Measurements from ENCODE around the gene FOXP1. TPM values are rescaled to one million over a fixed set of nuclear protein-coding genes. Genes with fewer than 3 reads are reported as not detected.

FOXP1 gene
- total and polyA plus RNA-seq, 2 donors (not counting 1 experiment from before 2014, with no cell fraction given): 70.3 to 101 TPM

- H3K9me3 ChIP-seq (ENCODE audit: control insufficient read depth, insufficient read depth, low read depth, low read length): no peaks in the 10 kb centered on the region
- H4K20me1 ChIP-seq (ENCODE audit: control insufficient read depth, extremely low read depth, insufficient read depth, low read length): no peaks in the 10 kb centered on the region
- no peak overlapping the region for H3K9ac ChIP-seq (ENCODE audit: insufficient read depth, low read length)
- H2AFZ ChIP-seq (ENCODE audit: low read length): no peak overlapping the region
- H3K36me3 ChIP-seq (ENCODE audit: control insufficient read depth, insufficient read depth, low read length): no peaks in the 10 kb centered on the region
- TF ChIP-seq EZH2 (IDR thresholded peaks at IDR 0.05; ENCODE audit: low read length, missing control alignments): no peak
- TF ChIP-seq CTCF (conservative IDR thresholded peaks at IDR 0.05 in 1 of 2, IDR thresholded peaks at IDR 0.05 in 1 of 2; ENCODE audit: low read depth in 1 of 2, low read length in 2 of 2): no peak
- DNase-seq (ENCODE audit: low read depth in 2 of 2): peak in 1 of 2 donors; percentile 66
- H3K79me2 ChIP-seq (ENCODE audit: control insufficient read depth, insufficient read depth, low read length): no peaks in the 10 kb centered on the region
- H3K27ac ChIP-seq (ENCODE audit: insufficient read depth, low read length): no peak overlapping the region
- no peaks in the 10 kb centered on the region for H3K27me3 ChIP-seq (ENCODE audit: control insufficient read depth, insufficient read depth, low read length)
- no peak overlapping the region for H3K4me3 ChIP-seq (replicated peaks in 1 of 4; ENCODE audit: control extremely low read depth in 1 of 4, insufficient read depth in 1 of 4, low read depth in 3 of 4, low read length in 4 of 4)
- no peak overlapping the region for H3K4me2 ChIP-seq (ENCODE audit: extremely low read depth, insufficient read depth, low read length)
- H3K4me1 ChIP-seq (ENCODE audit: control insufficient read depth, extremely low read depth, insufficient read depth, low read length): no peaks in the 10 kb centered on the region
Observed at GRCh38 chr3:71461749-71462483, 121.6 kb downstream of the FOXP1 start.

- Histone ChIP-seq H4K20me1 (ENCODE audit: control insufficient read depth, extremely low read depth, insufficient read depth, low read length) (no peaks in the 10 kb centered on the region), H3K4me3 (replicated peaks in 1 of 4; ENCODE audit: control extremely low read depth in 1 of 4, insufficient read depth in 1 of 4, low read depth in 3 of 4, low read length in 4 of 4) (no peak overlapping the region), H3K79me2 (ENCODE audit: control insufficient read depth, insufficient read depth, low read length) (no peaks in the 10 kb centered on the region), H3K9me3 (ENCODE audit: control insufficient read depth, insufficient read depth, low read depth, low read length) (no peaks in the 10 kb centered on the region), H3K27ac (ENCODE audit: insufficient read depth, low read length) (no peak overlapping the region), H2AFZ (ENCODE audit: low read length) (no peak overlapping the region), H3K9ac (ENCODE audit: insufficient read depth, low read length) (no peak overlapping the region), H3K27me3 (ENCODE audit: control insufficient read depth, insufficient read depth, low read length) (no peaks in the 10 kb centered on the region), H3K4me1 (ENCODE audit: control insufficient read depth, extremely low read depth, insufficient read depth, low read length) (peaks cover 2% of the 10 kb centered on the region), H3K36me3 (ENCODE audit: control insufficient read depth, insufficient read depth, low read length) (no peaks in the 10 kb centered on the region), H3K4me2 (ENCODE audit: extremely low read depth, insufficient read depth, low read length) (no peak overlapping the region)
- DNase-seq (ENCODE audit: low read depth in 2 of 2): no peak
- TF ChIP-seq CTCF (conservative IDR thresholded peaks at IDR 0.05 in 1 of 2, IDR thresholded peaks at IDR 0.05 in 1 of 2; ENCODE audit: low read depth in 1 of 2, low read length in 2 of 2) (no peak), EZH2 (IDR thresholded peaks at IDR 0.05; ENCODE audit: low read length, missing control alignments) (no peak)
Observed at GRCh38 chr3:71461114-71461513, 122.4 kb downstream of the FOXP1 start.

- TF ChIP-seq CTCF (conservative IDR thresholded peaks at IDR 0.05 in 1 of 2, IDR thresholded peaks at IDR 0.05 in 1 of 2; ENCODE audit: low read depth in 1 of 2, low read length in 2 of 2) (no peak), EZH2 (IDR thresholded peaks at IDR 0.05; ENCODE audit: low read length, missing control alignments) (no peak)
- no peak overlapping the region for H2AFZ ChIP-seq (ENCODE audit: low read length)
- no peaks in the 10 kb centered on the region for H3K9me3 ChIP-seq (ENCODE audit: control insufficient read depth, insufficient read depth, low read depth, low read length)
- H3K27ac ChIP-seq (ENCODE audit: insufficient read depth, low read length): no peak overlapping the region
- H3K79me2 ChIP-seq (ENCODE audit: control insufficient read depth, insufficient read depth, low read length): no peaks in the 10 kb centered on the region
- peaks cover 2% of the 10 kb centered on the region for H3K4me1 ChIP-seq (ENCODE audit: control insufficient read depth, extremely low read depth, insufficient read depth, low read length)
- H4K20me1 ChIP-seq (ENCODE audit: control insufficient read depth, extremely low read depth, insufficient read depth, low read length): no peaks in the 10 kb centered on the region
- no peak overlapping the region for H3K9ac ChIP-seq (ENCODE audit: insufficient read depth, low read length)
- no peaks in the 10 kb centered on the region for H3K27me3 ChIP-seq (ENCODE audit: control insufficient read depth, insufficient read depth, low read length)
- DNase-seq (ENCODE audit: low read depth in 2 of 2): no peak
- no peak overlapping the region for H3K4me2 ChIP-seq (ENCODE audit: extremely low read depth, insufficient read depth, low read length)
- no peak overlapping the region for H3K4me3 ChIP-seq (replicated peaks in 1 of 4; ENCODE audit: control extremely low read depth in 1 of 4, insufficient read depth in 1 of 4, low read depth in 3 of 4, low read length in 4 of 4)
- H3K36me3 ChIP-seq (ENCODE audit: control insufficient read depth, insufficient read depth, low read length): no peaks in the 10 kb centered on the region
Observed at GRCh38 chr3:71458895-71459294, 124.6 kb downstream of the FOXP1 start.

Data from fibroblast of lung (primary cell).